ENCODE data around the gene CMKLR1.

DNA sequence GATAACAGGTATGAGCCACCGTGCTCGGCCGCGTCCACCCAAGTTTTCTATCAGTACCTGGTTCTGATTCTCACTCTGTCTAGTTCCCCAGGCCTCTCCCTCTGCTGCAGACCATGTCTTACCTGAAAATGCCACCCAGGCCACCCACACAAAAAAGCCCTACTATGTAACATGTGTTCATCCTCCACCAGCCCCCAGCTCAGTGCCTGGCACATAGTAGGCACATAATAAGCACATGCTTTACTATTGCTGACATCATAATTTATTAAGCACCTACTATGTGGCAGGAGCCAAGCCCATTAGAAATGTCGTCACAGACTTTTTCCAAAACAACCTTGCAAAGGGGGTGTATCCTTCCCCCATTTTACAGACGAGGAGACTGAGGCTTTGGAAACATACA lies 37.8 kb downstream of the CMKLR1 start:
- TF ChIP-seq, protein P1, sequence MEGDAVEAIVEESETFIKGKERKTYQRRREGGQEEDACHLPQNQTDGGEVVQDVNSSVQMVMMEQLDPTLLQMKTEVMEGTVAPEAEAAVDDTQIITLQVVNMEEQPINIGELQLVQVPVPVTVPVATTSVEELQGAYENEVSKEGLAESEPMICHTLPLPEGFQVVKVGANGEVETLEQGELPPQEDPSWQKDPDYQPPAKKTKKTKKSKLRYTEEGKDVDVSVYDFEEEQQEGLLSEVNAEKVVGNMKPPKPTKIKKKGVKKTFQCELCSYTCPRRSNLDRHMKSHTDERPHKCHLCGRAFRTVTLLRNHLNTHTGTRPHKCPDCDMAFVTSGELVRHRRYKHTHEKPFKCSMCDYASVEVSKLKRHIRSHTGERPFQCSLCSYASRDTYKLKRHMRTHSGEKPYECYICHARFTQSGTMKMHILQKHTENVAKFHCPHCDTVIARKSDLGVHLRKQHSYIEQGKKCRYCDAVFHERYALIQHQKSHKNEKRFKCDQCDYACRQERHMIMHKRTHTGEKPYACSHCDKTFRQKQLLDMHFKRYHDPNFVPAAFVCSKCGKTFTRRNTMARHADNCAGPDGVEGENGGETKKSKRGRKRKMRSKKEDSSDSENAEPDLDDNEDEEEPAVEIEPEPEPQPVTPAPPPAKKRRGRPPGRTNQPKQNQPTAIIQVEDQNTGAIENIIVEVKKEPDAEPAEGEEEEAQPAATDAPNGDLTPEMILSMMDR (IDR thresholded peaks at IDR 0.05), result no peak
- TF ChIP-seq POLR2A (IDR thresholded peaks at IDR 0.05) (no peak), EP300 (IDR thresholded peaks at IDR 0.05) (no peak)
